AG04450 (cell line): ENCODE data around the gene SLC1A2. TPM values are rescaled to one million over a fixed set of nuclear protein-coding genes. Genes with fewer than 3 reads are reported as not detected.

Source experiments
- CTCF ChIA-PET: fragments of 300-600, 350-600 bp; formaldehyde crosslinking; extraction: SDS; loops from one replicate; lab custom pipeline; 2022; ENCODE audit warnings: antibody characterized with exemption, inconsistent platforms; lab: Charles Lee
- POLR2A ChIA-PET: fragments of 350-600 bp; formaldehyde crosslinking; extraction: SDS; loops from one replicate; lab custom pipeline; 2021; ENCODE audit warnings: antibody characterized with exemption, inconsistent platforms; lab: Yijun Ruan, JAX
- DNase-seq: peaks from one replicate; pipeline ENCODE4 v3.0.0-alpha.2; 2011; ENCODE audit warnings: low read depth, low spot score
- H3K27ac ChIP-seq: one replicate; pipeline ENCODE4 v1.5.1; 2012; ENCODE audit warnings: low read depth, low read length, control low read depth
- H3K27me3 ChIP-seq: one replicate; pipeline ENCODE4 v1.6.0; 2012; ENCODE audit warnings: low read length; ENCODE audit not compliant: control insufficient read depth, insufficient read depth
- H3K4me3 ChIP-seq: 2 replicates; pipeline ENCODE4 v1.5.1; 2011; ENCODE audit warnings: mild to moderate bottlenecking, low read depth, low read length, control low read depth
- H3K9me3 ChIP-seq: 2 replicates; pipeline ENCODE4 v1.5.1; 2012; ENCODE audit warnings: low read length; ENCODE audit not compliant: control insufficient read depth, insufficient read depth
- polyA plus RNA-seq: library from polyadenylated mRNA; depleted of rRNA; stranded (reverse); fragments of >200 nt; gene quantifications from 2 replicates; pipeline ENCODE4 v1.2.3, GENCODE V29; 2011
- TF ChIP-seq, protein P1 (sequence below): IDR thresholded peaks from 2 replicates; pipeline ENCODE4 v1.5.1; 2011; ENCODE audit warnings: low read depth, low read length, control low read depth, inconsistent platforms

SLC1A2 gene
- polyA plus RNA-seq, 1 experiment, result 1.1 TPM

GRCh38 chr11:35376118-35376510, 43.2 kb downstream of the SLC1A2 start:
- TF ChIP-seq, protein P1, sequence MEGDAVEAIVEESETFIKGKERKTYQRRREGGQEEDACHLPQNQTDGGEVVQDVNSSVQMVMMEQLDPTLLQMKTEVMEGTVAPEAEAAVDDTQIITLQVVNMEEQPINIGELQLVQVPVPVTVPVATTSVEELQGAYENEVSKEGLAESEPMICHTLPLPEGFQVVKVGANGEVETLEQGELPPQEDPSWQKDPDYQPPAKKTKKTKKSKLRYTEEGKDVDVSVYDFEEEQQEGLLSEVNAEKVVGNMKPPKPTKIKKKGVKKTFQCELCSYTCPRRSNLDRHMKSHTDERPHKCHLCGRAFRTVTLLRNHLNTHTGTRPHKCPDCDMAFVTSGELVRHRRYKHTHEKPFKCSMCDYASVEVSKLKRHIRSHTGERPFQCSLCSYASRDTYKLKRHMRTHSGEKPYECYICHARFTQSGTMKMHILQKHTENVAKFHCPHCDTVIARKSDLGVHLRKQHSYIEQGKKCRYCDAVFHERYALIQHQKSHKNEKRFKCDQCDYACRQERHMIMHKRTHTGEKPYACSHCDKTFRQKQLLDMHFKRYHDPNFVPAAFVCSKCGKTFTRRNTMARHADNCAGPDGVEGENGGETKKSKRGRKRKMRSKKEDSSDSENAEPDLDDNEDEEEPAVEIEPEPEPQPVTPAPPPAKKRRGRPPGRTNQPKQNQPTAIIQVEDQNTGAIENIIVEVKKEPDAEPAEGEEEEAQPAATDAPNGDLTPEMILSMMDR, result no peak
- Histone ChIP-seq H3K9me3 (no peaks in the 10 kb centered on the region), H3K4me3 (no peak overlapping the region), H3K27ac (no peak overlapping the region), H3K27me3 (no peaks in the 10 kb centered on the region)
- DNase-seq, result no peak
- ChIA-PET POLR2A (no interaction called here), CTCF (interaction anchor here (0.8 to 1.9 kb wide), 2 partner anchors 29 to 790 kb away, joined by 3 to 4 read pairs; no protein-coding TSS in a partner anchor)

DNA sequence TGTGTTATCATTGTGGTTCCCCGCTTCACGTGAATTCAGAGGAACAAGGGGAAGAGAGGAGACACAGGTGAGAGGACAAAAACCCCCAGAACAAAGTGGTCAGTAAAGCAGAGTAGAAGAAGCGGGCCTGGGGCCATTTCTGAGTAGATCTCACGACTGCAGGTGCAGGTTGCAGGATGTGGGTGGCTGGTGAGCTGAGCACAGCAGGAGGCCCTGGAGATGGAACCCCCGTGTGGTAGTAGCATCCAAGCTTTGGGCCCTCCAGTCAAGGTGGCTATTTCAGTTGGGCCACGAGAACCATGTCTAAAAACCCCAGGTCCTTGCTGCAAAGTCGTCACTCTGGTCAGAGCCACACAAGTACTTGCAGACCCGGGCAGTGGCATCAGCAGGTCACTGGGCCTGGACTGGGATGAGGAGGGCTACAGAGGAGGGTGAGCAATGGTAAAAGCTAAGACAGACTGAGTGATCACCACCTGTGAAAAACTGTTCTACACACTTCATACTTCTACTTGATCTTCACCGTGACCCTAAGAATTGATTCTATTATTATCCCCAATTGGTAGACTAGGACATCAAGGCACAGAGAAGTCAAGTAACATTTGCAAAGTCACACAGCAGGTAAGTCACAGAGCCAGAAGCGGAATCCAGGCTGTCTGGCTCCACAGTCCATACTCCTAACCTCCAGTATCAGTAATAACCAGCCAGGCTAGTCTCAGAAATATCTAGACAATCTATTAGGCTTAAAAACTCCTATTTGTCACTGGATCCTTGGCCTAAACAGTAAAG, 43.8 kb downstream of the SLC1A2 start:
- TF ChIP-seq, protein P1, result no peak
- Histone ChIP-seq H3K27me3 (no peaks in the 10 kb centered on the region), H3K4me3 (no peak overlapping the region), H3K27ac (no peak overlapping the region), H3K9me3 (no peaks in the 10 kb centered on the region)
- no peak for DNase-seq
- ChIA-PET CTCF (no interaction called here), POLR2A (no interaction called here)

- no peak for DNase-seq
- POLR2A ChIA-PET, result no interaction called here
- Histone ChIP-seq H3K27me3 (no peaks in the 10 kb centered on the region), H3K9me3 (no peaks in the 10 kb centered on the region), H3K4me3 (no peak overlapping the region), H3K27ac (no peak overlapping the region)
- CTCF ChIA-PET, result interaction anchor here (1.2 kb wide), 1 partner anchor 447 kb away, joined by 4 read pairs; no protein-coding TSS in a partner anchor
- TF ChIP-seq, protein P1, result no peak
These were observed 45.9 kb downstream of the SLC1A2 start for GRCh38 chr11:35373284-35373933.

- TF ChIP-seq, protein P1, result no peak
- no peak overlapping the region for H3K27ac ChIP-seq
- ChIA-PET POLR2A (no interaction called here), CTCF (no interaction called here)
- H3K27me3 ChIP-seq, result no peaks in the 10 kb centered on the region
- no peak overlapping the region for H3K4me3 ChIP-seq
- H3K9me3 ChIP-seq, result no peaks in the 10 kb centered on the region
- no peak for DNase-seq
These were observed 46.6 kb downstream of the SLC1A2 start for GRCh38 chr11:35372565-35373283.
